GM21423 (cell line): Measurements from ENCODE around the gene ACVR2B.

Experiments used
- ATAC-seq: cut with Tn5 transposase; IDR thresholded peaks from one replicate; pipeline ENCODE4 v1.9.1; 2021; ENCODE audit warnings: mild to moderate bottlenecking, moderate library complexity; ENCODE audit not compliant: unreplicated experiment

The ACVR2B gene

GRCh38 chr3:38524141-38524739 lies 70.5 kb downstream of the ACVR2B start:
- ATAC-seq: no peak

GRCh38 chr3:38526792-38527191 lies 73.1 kb downstream of the ACVR2B start:
- ATAC-seq: no peak

GRCh38 chr3:38528457-38528856 lies 74.8 kb downstream of the ACVR2B start:
- ATAC-seq: no peak

GRCh38 chr3:38532529-38532928 lies 78.8 kb downstream of the ACVR2B start:
- ATAC-seq: no peak

- ATAC-seq: no peak
Measured at GRCh38 chr3:38533285-38533976, 79.7 kb downstream of the ACVR2B start.

GRCh38 chr3:38534180-38534579 lies 80.5 kb downstream of the ACVR2B start:
- no peak for ATAC-seq

GRCh38 chr3:38534604-38535003 lies 80.9 kb downstream of the ACVR2B start:
- ATAC-seq: no peak

- no peak for ATAC-seq
Measured at GRCh38 chr3:38536671-38537070, 83.0 kb downstream of the ACVR2B start.

GRCh38 chr3:38538773-38539353 lies 85.2 kb downstream of the ACVR2B start:
- ATAC-seq: no peak

GRCh38 chr3:38541806-38542205 lies 88.1 kb downstream of the ACVR2B start:
- ATAC-seq: no peak
